SH-SY5Y (cell line): ENCODE results near the gene DDR2.

ENCODE experiments used
- GATA2 ChIP-seq: IDR thresholded peaks from 2 replicates; pipeline ENCODE4 v1.6.1; 2011; ENCODE audit warnings: mild to moderate bottlenecking, low read depth, low read length
- GATA3 ChIP-seq: IDR thresholded peaks from 2 replicates; pipeline ENCODE4 v1.6.1; 2011; ENCODE audit warnings: low read depth, mild to moderate bottlenecking, low read length, moderate library complexity

DNA sequence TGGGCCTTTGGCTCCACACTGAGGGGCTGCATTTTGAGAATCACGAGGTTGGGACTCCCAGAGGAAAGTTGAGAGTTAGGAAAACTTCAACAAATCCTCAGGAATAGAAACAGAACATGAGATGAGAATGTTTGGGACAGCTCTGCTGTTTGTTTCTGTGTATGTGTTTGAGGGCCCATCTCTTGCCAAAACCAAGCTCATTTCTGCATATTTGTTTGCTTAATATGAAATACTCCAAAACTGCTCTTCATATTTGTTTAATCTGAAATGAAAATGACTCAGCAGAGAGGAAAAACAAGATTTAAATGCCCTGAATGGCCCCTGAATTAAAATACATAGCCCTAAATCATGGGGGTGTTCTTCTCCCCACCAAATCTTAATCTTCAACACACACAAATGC, 78.1 kb downstream of the DDR2 start:
- no peak for TF ChIP-seq GATA2
- TF ChIP-seq GATA3 = no peak
